Activated CD8-positive, alpha-beta T cell treated with anti-CD3 and anti-CD28 coated beads for 36 hours (primary cell): ENCODE measurements around the gene MYL7. TPM values are rescaled to one million over a fixed set of nuclear protein-coding genes. Genes with fewer than 3 reads are reported as not detected.

ENCODE experiments used
- ATAC-seq: fragments of 200-7000 bp; cut with Tn5 transposase; one replicate; pipeline ENCODE4 v1.10.0; 2021; ENCODE audit warnings: mild to moderate bottlenecking, moderate library complexity
- CTCF ChIA-PET: fragments of 350-600 bp; sonication (Branson Sonifier 250); formaldehyde crosslinking; loops from one replicate; lab custom pipeline; 2021; ENCODE audit warnings: antibody characterized with exemption; lab: Charles Lee
- POLR2A ChIA-PET: fragments of 350-600 bp; sonication (Branson Sonifier 250); formaldehyde crosslinking; loops from one replicate; lab custom pipeline; 2021; ENCODE audit warnings: antibody characterized with exemption; lab: Charles Lee
- DNase-seq: peaks from one replicate; pipeline ENCODE4 v3.0.0-alpha.2; 2020
- H3K27ac Mint-ChIP-seq: one replicate; pipeline ENCODE4 v1.8.0; 2021; ENCODE audit warnings: mild to moderate bottlenecking, mixed read lengths
- H3K27me3 Mint-ChIP-seq: one replicate; pipeline ENCODE4 v1.8.0; 2021; ENCODE audit warnings: mixed read lengths
- H3K36me3 Mint-ChIP-seq: one replicate; pipeline ENCODE4 v1.8.0; 2021; ENCODE audit warnings: low read depth, mixed read lengths
- H3K4me1 Mint-ChIP-seq: one replicate; pipeline ENCODE4 v1.8.0; 2021; ENCODE audit warnings: low read depth, mixed read lengths
- H3K4me3 Mint-ChIP-seq: one replicate; pipeline ENCODE4 v1.8.0; 2021; ENCODE audit warnings: mild to moderate bottlenecking, moderate library complexity, mixed read lengths
- H3K9me3 Mint-ChIP-seq: one replicate; pipeline ENCODE4 v1.8.0; 2021; ENCODE audit warnings: mixed read lengths
- CTCF ChIP-seq: fragments of 200-600 bp; IDR thresholded peaks from one replicate; pipeline ENCODE4 v1.8.0; 2022; ENCODE audit warnings: antibody characterized with exemption, mild to moderate bottlenecking
- intact Hi-C: fragments of 100-400 bp; cut with micrococcal nuclease; formaldehyde crosslinking; loops from one replicate; pipeline ENCODE4 v1.10.0; 2022
- total RNA-seq, 2 experiments: library from RNA; stranded (reverse); gene quantifications; one replicate each; pipeline ENCODE4 v1.2.3, GENCODE V29; 2021

Gene MYL7
- total RNA-seq, 2 experiments from 2014 or later: not detected

- no peak overlapping the region for H3K4me3 Mint-ChIP-seq
- H3K4me1 Mint-ChIP-seq: peaks cover 10% of the 10 kb centered on the region
- H3K36me3 Mint-ChIP-seq: no peaks in the 10 kb centered on the region
- ATAC-seq: no peak
- POLR2A ChIA-PET: no interaction called here
- intact Hi-C loops: no loop called here
- H3K27me3 Mint-ChIP-seq: no peaks in the 10 kb centered on the region
- no peak for DNase-seq
- no peak overlapping the region for H3K27ac Mint-ChIP-seq
- CTCF ChIA-PET: no interaction called here
- H3K9me3 Mint-ChIP-seq: no peaks in the 10 kb centered on the region
- no peak for TF ChIP-seq CTCF
Observed at GRCh38 chr7:44143646-44144250, 2.6 kb upstream of the MYL7 start.

GRCh38 chr7:44142028-44142427 is 896 bp upstream of the MYL7 start:
- ChIA-PET POLR2A (interaction anchor here (0.9 kb wide), 1 partner anchor 20 kb away, joined by 4 read pairs; no protein-coding TSS in a partner anchor), CTCF (no interaction called here)
- H3K4me3 Mint-ChIP-seq: no peak overlapping the region
- ATAC-seq: no peak
- H3K27me3 Mint-ChIP-seq: no peaks in the 10 kb centered on the region
- H3K9me3 Mint-ChIP-seq: no peaks in the 10 kb centered on the region
- H3K36me3 Mint-ChIP-seq: no peaks in the 10 kb centered on the region
- intact Hi-C loops: no loop called here
- TF ChIP-seq CTCF: no peak
- peaks cover 10% of the 10 kb centered on the region for H3K4me1 Mint-ChIP-seq
- no peak overlapping the region for H3K27ac Mint-ChIP-seq
- DNase-seq: no peak

- ATAC-seq (no peak), DNase-seq (no peak)
- H3K9me3 Mint-ChIP-seq: no peaks in the 10 kb centered on the region
- no peak overlapping the region for H3K27ac Mint-ChIP-seq
- CTCF ChIA-PET: no interaction called here
- H3K4me3 Mint-ChIP-seq: no peak overlapping the region
- no peaks in the 10 kb centered on the region for H3K27me3 Mint-ChIP-seq
- peaks cover 4% of the 10 kb centered on the region for H3K4me1 Mint-ChIP-seq
- POLR2A ChIA-PET: no interaction called here
- no peaks in the 10 kb centered on the region for H3K36me3 Mint-ChIP-seq
- TF ChIP-seq CTCF: no peak
- intact Hi-C loops: no loop called here
Observed at GRCh38 chr7:44140341-44140740, 791 bp downstream of the MYL7 start.

- no peak for ATAC-seq
Observed at GRCh38 chr7:44139311-44140010, 1.7 kb downstream of the MYL7 start.

More at GRCh38 chr7:44139311-44140010, 1.7 kb downstream of the MYL7 start:
- ChIA-PET POLR2A (no interaction called here), CTCF (no interaction called here)
- H3K27ac Mint-ChIP-seq: no peak overlapping the region
- TF ChIP-seq CTCF: no peak
- no peaks in the 10 kb centered on the region for H3K9me3 Mint-ChIP-seq
- H3K27me3 Mint-ChIP-seq: no peaks in the 10 kb centered on the region
- no peaks in the 10 kb centered on the region for H3K36me3 Mint-ChIP-seq
- no peaks in the 10 kb centered on the region for H3K4me1 Mint-ChIP-seq
- no peak overlapping the region for H3K4me3 Mint-ChIP-seq
- no peak for DNase-seq
- intact Hi-C loops: no loop called here
